Ishikawa (cell line): ENCODE data around the gene DNMT3A.

Experiments used
- CEBPB ChIP-seq: IDR thresholded peaks from 2 replicates; pipeline ENCODE4 v1.6.1; 2012
- EP300 ChIP-seq: IDR thresholded peaks from 2 replicates; pipeline ENCODE4 v1.6.1; 2012; ENCODE audit warnings: borderline replicate concordance
- RAD21 ChIP-seq: IDR thresholded peaks from 2 replicates; pipeline ENCODE4 v1.6.1; 2012; ENCODE audit warnings: low read depth
- TF ChIP-seq, protein P1 (sequence below): IDR thresholded peaks from 2 replicates; pipeline ENCODE4 v1.6.1; 2012; ENCODE audit warnings: low read depth, mild to moderate bottlenecking

DNA sequence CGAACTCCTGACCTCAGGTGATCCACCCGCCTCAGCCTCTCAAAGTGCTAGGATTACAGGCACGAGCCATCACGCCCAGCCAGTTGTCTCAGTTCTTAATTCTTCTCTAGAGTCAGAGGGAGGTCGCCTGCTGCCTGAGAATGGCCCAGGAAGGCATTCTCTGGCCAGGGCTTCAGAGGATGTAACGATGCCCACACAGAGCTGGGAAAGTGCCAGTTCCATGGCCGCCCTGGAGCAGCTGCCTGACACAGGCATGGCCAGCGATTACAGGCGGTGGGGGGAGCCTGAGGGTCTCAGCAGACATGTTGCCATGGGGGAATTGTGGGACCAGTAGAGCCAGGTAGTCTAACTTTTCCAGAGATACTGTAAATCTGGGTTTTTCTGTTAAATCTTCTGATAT, 25.6 kb upstream of the DNMT3A start:
- TF ChIP-seq EP300 (no peak), RAD21 (no peak), CEBPB (no peak)
- TF ChIP-seq, protein P1, sequence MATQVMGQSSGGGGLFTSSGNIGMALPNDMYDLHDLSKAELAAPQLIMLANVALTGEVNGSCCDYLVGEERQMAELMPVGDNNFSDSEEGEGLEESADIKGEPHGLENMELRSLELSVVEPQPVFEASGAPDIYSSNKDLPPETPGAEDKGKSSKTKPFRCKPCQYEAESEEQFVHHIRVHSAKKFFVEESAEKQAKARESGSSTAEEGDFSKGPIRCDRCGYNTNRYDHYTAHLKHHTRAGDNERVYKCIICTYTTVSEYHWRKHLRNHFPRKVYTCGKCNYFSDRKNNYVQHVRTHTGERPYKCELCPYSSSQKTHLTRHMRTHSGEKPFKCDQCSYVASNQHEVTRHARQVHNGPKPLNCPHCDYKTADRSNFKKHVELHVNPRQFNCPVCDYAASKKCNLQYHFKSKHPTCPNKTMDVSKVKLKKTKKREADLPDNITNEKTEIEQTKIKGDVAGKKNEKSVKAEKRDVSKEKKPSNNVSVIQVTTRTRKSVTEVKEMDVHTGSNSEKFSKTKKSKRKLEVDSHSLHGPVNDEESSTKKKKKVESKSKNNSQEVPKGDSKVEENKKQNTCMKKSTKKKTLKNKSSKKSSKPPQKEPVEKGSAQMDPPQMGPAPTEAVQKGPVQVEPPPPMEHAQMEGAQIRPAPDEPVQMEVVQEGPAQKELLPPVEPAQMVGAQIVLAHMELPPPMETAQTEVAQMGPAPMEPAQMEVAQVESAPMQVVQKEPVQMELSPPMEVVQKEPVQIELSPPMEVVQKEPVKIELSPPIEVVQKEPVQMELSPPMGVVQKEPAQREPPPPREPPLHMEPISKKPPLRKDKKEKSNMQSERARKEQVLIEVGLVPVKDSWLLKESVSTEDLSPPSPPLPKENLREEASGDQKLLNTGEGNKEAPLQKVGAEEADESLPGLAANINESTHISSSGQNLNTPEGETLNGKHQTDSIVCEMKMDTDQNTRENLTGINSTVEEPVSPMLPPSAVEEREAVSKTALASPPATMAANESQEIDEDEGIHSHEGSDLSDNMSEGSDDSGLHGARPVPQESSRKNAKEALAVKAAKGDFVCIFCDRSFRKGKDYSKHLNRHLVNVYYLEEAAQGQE, result no peak
